Measurements from ENCODE around the gene ATF5.
A peak's percentile ranks its signal among the peaks of the same experiment; 100 is the strongest.

The ATF5 gene

DNA sequence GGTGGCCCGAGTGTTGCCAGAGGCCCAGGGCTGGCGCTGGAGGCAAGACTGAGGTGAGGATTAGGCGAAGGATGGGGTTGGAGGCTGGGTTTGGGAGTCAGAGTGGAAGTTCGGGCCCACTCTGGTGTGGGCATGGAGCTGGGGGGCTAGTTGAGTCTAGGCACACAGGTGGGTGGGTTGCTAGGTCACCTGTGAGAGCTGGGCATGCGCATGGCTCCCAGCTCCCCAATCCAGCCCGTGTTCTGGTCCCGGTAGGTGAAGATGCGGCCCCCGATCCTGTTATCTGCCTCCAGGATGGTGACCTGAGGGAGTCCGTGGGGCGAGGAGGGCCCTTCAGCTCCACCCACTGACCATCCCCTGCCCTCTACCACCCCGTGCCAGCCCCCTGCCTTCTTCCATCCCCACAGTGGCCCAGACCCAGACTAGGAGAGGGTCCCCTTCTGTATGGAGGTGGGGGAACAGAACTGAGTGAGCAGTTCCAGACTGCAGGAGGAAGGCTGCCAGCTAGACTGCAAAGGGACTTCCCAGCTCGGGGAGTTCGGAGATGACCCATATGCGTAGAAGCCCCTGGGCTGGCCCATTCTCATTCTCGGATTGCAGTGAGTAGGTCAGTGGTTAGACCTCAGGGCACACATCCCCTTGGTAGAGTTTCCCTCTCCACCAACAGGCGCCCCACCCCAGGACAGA lies 34.0 kb upstream of the ATF5 start:
- DNase-seq (ENCODE audit: low read depth), result no peak

DNA sequence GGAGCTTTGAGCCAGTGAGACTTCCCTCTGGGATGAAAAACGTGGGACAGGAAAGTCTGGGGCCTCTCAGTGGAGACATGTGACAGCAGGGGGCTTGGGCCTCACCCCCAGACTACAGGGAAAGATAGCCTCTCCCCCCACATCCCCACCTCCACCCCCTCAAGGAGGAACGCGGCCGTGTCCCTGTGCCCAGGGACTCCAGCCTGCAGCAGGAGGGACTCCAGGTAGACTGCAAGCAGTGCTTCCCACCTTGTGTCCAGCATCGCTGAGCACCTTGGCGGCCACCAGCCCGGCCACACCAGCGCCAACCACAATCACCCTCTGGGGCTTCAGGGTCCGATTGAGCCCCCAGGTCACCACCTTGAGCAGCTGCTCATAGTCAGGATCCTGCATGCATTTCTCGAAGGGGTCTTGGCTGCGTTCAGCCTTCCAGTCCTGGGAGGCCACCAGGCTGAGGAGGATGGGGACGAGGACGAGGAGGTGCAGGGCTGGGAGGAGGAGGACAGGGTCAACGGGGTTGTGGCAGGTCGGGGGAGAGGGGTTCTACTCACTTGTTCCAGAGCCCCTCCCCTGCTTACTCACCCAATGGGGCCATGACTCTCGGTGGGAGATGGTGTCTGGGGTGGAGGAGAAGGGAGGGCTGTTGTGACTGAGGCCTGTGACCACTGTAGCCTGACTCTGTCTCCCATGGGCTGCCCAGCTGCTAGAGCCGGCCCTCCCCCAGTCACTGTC lies 33.3 kb upstream of the ATF5 start:
- DNase-seq (ENCODE audit: low read depth), result no peak

DNA sequence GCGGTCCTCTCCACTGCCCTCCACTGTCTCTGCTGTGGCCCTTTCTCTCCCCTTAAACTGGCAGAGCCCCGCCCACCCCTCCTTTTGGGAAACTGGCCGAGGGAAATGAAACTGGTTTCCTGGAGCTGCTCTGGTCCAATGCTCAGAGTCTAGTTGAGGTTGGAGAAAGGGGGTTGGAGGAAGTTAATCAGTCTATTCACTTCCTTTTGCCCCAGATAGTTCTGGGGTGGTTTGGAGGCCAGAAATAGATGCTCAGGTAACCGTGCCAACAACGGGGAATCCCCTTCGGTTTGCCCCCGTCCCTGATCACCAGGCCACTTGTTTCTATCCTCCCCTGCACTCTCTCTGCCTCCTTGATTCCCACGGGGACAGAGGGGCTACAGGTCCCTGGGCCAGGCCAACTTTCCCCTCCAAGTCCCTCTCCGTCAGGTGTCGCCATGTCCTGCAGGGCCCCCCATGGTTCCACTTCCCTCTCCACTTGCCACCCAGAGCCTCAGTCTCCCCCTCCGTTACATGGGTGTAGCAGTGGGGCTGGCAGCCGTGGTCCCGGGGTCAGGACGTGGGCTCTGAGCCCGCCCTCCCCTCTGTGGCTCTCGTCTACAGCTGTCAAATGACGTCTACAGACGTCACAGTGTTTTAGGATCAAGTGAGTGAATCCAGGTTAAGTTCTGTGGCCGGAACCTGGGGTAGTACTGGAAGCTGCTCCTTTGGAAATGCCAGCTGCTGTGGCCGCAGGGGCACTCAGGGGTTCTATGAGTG lies 32.0 kb upstream of the ATF5 start, which contains the start of gene IL4I1:
Gene IL4I1, minus strand, starts transcription at position 25 of the 759 bp plus-strand sequence. CDS start 727 bp downstream, outside the sequence.
- peak; percentile 49 for DNase-seq (ENCODE audit: low read depth)

DNA sequence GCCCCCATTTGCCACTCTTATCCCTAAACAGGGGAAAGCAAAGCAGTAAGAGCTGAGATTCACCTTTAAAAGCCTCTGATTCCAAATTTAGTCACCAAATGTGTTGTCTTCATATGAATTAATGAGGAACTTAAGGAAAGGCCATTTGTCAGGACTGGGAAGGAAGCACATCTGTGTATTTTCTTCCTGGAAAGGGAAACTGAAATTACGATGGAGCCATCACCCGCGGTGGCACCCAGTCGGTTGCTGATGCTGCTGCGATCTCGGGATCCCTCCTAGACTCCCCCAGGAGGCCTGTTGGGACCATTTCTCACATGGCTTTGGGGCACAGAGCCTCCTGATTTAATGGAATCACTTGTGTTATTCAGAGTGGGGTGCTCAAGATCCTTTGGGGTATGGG lies 24.9 kb upstream of the ATF5 start:
- DNase-seq (ENCODE audit: low read depth), result no peak

DNA sequence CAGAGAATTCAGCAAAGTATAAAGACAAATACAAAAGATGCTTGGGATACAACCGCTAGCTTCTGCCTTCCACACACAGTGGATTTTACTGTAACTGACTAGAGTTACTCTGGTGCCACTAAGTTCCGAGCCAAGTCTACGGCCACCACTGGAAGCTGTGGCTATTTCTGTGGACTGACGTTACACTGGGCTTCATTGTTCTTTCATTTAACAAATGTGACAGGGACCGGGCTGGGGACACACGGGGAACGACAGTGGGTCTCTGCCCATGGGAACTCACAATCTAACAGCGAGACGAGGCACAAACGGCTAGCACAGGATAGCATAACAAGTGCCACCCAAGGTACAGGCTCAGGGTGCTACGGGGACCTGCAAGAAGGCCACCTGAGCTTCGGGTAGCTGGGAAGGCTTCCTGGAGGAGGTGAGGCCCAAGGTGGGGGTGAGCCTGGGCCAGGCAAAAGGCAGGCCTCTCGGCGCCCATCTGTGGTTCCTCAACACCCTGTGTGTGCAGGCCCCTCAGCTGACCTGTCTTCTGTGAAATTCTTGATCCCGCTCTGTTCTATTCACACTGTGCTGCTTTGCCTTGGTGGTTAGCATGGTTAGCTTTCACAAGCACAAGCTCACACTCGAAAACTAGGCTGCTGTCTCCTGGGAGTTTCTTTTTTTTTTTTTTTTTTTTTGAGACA lies 22.0 kb upstream of the ATF5 start:
- DNase-seq (ENCODE audit: low read depth), result no peak

DNA sequence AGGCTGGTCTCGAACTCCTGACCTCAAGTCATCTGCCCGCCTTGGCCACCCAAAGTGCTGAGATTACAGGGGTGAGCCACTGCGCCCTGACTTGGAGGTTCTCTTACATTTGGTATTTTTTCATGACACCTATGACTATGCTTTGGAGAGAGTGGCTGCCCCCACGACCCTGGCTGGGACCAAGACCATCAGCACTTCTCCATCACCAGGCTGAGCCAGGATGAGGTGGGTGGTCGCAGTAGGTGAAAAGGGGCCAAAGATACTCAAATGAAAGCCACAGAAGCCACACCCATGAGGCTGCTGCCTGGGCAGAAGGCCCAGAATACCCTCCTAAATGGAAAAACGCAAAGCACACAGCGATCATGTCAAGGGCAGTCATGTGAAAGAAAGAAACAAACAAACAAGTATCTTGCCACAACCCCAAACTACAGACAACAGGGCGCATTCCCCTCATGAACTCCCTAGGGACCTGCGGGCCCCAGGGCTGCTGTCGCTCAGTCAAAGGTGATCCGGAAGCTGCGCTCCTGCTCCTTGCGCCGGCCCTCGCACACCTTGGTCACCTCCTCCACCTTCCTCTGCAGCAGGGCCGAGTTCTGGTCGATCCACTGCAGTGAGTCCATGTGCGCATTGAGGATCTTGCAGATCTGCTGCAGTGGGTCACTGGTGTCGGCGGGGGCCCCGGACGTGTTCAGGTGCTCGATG lies 21.1 kb upstream of the ATF5 start:
- DNase-seq (ENCODE audit: low read depth), result no peak

DNA sequence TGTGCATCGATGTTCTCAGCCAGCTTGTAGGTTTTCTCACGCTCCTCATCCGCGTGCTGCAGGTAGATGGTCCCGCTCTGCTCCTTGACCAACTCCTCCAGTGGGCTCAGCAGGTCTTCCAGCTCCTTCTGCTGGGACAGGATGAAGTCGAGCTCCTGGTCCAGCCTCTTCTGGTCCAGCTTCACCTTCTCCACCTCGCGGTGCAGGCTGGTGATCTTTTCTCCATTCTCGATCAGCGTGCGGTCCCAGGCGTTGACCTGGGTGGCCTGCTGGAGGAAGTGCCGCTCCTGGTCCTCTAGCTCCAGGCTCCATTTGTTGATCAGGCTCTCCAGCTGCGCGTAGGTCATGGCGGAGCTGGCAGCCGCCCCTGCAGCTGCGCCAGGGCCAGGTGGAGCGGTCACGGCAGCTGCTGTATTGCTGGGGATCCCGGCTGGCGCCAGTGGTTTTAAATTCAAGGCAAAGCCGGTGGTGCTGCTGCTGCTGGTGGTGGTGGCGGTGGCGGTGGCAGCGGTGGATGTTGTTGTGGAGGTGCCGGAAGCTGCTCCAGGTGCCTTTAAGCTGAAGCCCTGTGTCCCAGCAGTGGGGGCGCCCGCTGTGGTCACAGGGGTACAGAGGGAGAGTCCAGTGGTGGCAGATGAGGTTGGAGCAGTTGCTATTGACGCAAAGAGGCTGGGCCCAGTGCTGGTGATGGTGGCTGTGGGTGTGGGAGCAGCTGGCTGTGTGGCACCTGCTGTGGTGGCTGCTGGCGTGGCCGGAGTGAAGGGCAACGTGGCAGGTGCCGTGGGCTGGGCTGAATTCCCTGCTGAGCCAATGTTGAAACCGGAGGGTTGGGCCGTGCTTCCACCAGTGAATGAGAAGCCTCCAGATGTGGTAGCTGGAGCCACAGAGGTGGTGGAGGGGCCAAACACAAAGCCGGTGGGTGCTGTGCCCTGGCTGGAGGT lies 20.3 kb upstream of the ATF5 start:
- no peak for DNase-seq (ENCODE audit: low read depth)

DNA sequence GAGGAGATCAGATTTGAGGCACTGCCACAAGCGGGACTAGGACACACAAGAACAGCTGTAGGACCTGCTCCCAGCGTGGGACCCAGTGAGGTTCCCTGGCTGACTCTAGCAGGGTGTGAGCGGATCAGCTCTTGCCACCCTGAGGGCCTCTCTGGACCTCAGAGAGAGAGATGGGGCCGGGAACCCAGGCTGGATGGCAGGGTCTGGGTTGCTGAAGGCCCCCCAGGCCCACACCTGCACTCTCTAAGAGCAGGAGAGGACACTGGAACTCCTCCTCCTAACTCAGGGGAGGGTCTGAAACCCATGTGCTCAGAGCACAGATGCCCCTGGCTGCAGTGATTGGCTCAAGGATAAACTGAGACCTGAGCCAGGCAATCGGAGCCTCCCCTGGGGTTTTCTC lies 18.8 kb upstream of the ATF5 start:
- no peak for DNase-seq (ENCODE audit: low read depth)

DNA sequence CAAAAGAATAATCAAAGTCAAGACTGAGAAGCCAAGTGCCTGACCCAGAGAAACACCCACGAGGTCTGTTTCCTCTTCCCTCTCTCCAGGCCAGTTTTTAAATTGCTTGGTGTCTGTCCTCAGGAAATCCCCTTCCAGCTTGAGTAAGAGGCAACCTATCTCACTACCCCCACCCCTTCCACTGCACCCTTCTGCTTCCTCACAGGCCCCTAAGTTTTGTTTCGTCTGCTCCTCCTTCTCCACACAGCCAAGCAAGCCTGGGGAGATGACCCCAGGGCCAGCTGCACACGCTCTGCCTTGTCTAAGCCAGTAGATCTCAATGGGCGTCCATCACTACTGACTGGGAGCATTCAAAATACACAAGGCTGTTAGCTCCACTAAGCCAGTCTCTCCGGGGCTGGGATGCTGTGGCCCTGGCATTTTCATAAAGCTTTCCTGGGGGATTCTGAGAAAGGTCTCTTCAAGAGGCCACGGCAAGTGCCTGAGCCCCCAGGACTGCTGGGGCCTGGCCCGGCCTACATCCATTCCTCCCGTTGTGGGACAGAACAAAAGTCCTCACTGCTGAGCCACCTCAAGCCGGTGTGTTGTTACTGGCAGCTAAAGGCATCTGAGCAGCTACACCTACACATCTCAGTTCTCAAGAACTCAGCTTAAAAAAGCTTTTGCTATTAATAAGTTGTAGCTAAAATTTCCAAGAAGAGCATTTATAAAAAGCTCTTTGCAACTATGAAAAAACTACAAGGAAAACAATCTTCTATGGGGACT lies 17.4 kb upstream of the ATF5 start:
- DNase-seq (ENCODE audit: low read depth), result no peak

DNA sequence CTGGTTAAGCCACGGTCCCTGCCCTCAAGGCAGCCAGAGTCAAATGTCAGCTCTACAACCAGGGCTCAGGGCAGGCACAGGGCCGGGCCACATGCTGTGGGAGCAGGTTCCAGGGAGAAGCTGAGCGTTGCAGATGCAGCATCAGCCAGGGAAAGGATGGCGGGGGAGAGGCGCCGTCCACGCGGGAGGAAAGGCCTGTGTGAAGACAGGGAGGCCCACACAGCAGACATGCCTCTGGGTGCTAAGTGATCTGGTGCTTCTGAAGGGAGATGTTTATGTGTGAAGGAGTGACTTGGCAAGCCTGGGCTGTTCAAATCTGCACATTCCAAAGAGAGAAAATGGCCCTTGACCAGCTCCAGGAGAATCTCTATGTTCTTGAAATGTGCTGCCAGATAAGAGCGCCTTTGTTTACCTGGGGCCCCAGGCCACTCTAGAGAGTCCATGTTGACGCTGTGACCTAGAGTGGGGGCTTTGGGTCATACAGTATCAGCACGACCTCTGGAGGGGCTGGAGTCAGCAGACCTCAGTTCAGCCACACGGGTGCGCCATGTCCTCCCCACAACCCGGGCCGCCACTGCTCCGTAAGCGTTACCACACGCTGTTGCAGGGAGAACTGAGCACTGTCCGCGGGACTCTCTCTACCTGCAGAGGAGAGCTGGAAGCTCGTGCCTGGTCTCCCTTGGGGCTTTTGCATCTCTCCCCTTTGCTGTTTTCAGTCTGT lies 15.9 kb upstream of the ATF5 start:
- DNase-seq (ENCODE audit: low read depth), result no peak

DNA sequence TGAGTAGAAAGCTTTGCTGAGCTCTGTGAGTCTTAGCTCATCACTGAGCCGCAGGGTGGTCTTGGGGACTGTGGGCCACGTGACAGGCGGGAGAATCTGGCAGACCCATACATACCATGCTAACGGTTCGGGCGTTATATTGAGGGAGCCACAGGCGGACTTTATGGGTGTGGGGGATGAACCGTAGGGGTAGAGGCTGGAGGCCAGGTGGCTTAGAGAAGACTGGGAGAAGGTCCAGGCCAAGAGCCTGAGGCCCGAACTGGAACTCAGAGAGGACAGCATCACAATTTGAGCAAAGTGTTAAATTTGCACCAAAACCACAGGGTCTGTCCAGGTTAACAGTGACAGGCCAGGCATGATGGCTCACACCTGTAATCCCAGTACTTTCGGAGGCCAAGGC lies 15.3 kb upstream of the ATF5 start:
- DNase-seq (ENCODE audit: low read depth), result no peak

DNA sequence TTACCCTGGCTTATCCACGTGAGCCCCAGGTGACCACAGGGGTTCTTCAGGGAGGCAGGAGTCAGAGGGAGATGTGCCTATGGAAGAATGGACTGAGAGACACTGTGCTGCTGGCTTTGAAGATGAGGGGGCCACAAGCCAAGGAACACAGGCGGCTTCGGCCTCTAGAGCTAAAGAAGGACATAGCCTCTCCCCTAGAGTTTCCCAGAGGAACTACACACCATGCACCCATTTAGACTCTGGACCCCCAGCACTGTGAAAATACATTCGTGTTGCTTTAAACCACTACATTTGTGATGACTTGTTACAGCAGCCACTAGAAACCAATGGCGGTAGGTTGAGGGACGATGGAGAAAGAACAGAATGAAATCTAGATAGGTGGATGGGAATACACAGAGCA lies 13.7 kb upstream of the ATF5 start:
- no peak for DNase-seq (ENCODE audit: low read depth)

DNA sequence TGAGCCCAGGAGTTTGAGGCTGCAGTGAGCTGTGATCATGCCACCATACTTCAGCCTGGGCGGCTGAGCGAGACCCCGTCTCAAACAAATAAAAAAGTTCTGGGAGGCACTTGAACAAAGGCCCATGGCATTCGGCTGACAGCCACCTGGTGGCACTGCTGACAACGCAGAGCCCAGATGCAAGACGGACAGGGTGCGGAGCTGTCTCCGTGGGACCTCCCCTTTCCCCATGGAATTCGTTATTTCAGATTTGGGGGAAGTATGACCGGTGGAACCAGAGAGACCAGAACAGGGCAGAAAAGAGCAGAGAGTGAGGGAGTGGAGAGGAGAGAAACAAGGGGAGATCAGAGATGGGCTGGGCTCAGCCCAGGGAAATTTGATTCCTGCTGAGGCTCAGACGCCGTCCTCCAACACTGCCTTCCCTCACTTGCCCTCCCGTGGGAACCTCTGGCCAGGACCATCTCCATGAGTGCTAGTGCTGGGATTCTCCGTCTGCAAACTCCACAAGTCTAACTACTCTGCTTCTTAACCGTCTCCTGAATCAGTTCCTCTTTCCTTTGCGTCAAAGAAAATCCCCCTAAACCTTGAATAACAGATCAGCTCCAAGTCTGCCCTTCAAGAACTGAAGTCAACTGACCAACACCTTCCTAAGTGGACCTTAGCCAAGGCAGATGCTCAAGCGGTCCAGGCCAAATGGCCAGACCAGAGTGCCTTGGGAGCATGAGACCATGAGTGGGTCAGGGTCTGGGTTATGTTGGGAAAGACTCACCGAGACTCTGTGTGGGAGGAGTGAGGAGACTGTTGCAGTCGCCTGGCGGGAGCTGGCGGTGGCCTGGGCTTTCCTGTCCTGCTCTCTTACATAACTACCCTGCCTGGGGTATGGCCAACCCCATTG lies 11.9 kb upstream of the ATF5 start:
- no peak for DNase-seq (ENCODE audit: low read depth)

DNA sequence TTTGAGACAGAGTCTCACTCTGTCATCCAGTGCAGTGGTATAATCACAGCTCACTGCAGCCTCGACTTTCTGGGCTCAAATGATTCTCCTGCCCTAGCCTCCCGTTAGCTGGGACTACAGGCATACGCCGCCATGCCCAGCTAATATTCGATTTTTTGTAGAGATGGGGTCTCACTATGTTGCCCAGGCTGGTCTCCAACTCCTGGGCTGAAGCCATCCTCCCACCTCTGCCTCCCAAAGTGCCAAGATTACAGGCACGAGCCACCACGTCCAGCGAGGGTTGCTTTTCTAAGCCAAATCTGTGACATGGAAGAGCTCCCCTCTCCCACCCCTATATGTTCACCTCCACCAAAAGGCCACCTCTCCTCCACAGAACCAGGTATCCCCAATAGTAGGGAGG lies 10.9 kb upstream of the ATF5 start:
- DNase-seq (ENCODE audit: low read depth), result no peak

DNA sequence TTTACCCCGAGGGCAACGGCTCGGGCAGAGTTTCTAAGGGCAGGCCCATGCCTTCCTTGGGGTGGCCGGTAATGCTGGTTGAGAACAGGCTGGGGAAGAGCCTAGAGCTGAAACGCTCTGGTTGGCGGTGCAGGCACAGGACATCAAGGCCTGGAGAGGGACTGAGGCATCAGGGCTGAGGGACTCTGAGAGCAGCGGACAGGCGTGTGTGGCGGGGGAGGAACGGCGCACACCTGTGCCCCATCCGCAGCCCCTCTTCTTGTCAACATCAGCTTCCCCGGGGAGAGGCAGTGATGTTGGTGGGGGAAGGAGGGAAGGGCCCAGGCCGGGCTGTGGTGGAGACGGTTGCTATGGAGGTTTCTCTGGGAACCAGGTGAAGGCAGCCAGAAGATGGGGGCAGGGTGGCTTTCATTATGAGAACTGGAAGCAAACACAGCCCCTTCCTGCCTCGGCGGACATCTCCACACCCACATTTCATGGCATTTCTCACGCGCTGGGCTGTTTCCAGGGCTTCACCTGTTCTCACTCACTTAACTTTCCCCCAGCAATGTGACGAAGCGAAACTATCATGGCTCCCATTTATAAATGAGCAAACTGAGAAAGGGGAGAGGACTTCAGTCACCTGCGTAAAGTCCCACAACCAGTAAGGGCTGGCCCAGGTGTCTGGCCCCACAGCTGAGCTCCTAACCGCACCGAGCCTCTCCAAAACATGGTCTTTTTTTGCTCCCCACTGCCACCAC lies 8.2 kb upstream of the ATF5 start:
- no peak for DNase-seq (ENCODE audit: low read depth)

DNA sequence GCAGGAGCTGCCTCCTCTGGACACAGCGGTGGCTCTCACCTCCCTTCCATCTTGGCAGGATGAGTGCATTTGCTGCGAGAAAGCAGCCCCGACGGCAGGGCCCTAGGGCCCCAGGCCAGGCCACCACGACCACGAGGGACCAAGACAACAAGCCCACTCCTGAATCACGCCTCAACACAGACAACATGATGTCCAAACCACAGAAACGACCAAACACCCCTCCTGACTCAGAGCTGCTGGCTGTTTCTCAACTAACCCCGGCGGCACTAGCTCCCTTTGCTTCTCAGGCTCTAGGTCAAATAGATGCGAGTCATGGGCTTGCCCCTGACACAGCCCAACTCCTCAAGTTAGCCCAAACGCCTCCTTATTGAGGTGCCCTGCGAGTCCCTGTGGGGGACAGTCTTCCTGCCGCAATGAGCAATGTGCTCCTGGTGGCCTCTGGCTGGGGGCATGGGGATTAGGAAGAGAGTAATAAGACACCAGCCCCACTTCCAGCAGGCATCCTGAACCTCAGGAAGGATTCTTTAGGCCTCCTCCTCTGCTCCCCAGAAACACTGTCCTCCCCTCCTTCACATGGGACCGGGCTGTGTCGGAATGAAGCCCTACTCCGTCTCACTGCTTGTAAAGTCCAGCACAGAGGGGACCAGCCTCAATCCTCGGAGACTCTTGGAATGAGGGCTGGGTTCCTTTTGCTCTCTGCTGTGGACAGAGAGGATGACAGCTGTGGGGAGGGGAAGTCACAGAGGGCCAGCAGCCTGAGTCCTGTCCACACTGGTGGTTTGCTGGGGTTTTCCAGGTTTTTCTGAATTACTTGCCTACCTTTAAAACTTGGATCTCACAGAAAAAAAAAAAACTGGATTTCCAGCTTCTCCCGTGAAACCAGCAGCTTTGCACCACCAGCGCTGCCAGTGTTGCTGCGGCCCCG lies 6.9 kb upstream of the ATF5 start:
- no peak for DNase-seq (ENCODE audit: low read depth)
